ENCODE data around the gene ARL16.

Gene ARL16

DNA sequence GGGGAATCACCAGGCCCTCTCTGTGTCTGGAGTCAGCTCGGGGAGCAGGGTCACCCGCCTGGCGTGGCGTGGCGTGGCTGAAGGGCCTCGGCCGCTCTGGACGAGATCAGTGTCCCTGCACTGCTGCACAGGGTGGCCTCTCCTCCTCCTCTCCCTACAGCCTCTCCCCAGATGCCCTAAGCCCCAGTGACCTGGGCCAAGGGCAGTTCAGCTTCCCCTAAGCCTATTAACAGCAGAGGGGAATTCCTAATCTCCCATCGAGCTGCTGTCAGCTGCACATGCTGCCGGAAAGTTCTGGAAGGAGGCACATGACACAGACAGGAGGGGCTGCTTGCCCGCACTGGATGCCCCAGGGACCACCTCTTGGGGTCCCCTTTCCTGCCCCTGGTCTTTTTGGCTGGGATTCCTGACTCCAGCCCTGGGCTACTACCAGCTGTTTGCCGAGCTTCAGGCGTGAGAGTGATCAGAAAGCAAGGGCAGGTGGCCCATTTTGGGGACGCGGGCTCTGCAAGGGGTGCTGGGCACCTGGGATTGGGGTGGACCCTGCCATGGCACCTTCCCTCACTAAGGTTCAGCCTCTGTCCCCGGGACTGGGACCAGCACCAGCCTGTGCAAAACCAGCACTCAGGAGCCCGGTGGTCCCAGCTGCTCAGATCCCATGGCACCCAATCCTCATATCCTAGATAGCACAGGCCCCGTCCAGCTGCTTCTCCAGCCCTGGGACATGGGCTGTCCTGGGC is 28.0 kb downstream of the ARL16 start:
- WGBS (ENCODE audit: extremely low coverage, insufficient coverage, low lambda C conversion rate): no CpG with 5 or more reads among the region's 18 CpGs

DNA sequence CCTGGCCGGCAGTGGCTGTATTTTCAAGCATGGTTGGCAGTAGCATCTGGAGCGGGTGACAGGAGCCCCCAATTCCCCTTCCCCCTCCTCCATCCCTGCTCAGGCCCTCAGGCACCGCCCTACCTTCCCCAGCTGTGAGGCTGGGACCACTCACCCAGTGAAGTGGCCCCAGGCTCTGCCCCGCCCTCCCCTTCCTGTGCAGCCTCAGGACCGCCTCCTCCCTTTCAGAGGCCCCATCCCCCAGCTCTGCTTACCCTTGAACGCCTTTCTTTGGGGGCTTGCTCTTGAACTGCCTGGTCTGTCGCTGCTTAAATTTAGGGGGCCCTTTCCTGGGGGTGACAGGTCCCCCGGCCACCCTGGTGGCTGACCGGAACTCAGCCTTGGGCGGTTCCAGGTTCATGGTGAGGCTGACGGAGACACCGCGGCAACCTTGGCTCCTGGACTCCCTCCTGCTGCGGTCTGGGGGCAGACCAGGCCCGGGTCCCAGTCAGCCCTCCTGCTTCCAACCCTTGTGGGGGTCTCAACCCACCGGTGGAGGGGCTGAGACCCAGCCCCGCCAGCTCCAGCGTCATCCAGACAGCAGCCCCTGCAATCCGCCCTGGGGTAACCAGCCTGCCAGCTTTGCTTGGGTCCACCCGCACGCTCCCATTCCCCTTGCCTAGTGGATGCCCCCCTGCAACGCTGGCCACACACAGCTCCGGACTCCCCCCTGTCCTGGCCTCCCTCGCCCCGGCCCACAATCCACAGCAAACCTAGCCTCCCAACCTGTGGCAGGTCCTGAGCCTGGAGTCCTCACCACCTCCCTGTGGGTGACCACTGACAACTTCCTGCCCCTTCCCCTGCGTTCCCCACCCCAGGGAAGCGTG is 30.5 kb downstream of the ARL16 start:
- Histone ChIP-seq H3K56ac (ENCODE audit: low read length) (peak overlapping the region; percentile 83), H3K4me3 (ENCODE audit: low read length) (no peak overlapping the region), H3K23ac (ENCODE audit: low read length) (no peak overlapping the region), H3K4ac (ENCODE audit: low read depth, low read length) (peak overlapping the region; percentile 66), H4K5ac (ENCODE audit: low read length) (no peak overlapping the region), H3K9ac (ENCODE audit: low read length) (peak overlapping the region; percentile 56), H2AK5ac (ENCODE audit: low read length) (no peak overlapping the region), H3K79me1 (ENCODE audit: low read length) (no peaks in the 10 kb centered on the region), H2BK5ac (ENCODE audit: low read length) (peak overlapping the region; percentile 81), H4K8ac (ENCODE audit: low read depth, low read length) (no peak overlapping the region), H3K4me1 (ENCODE audit: control insufficient read depth, low read depth, low read length) (peaks cover 4% of the 10 kb centered on the region), H3K18ac (ENCODE audit: low read length) (peak overlapping the region; percentile 19), H3K79me2 (ENCODE audit: control insufficient read depth, insufficient read depth, low read length) (no peaks in the 10 kb centered on the region), H3K36me3 (ENCODE audit: control insufficient read depth, insufficient read depth, low read length) (no peaks in the 10 kb centered on the region), H3K27me3 (ENCODE audit: insufficient read depth, low read length, poor library complexity) (peaks cover 5% of the 10 kb centered on the region), H2BK120ac (ENCODE audit: low read depth, low read length) (no peak overlapping the region), H2BK15ac (replicated peaks; ENCODE audit: low read depth) (no peak overlapping the region), H3K27ac (ENCODE audit: low read depth, low read length) (no peak overlapping the region), H3K4me2 (ENCODE audit: low read length) (peak overlapping the region; percentile 19)
- peak; percentile 44 for DNase-seq
- no CpG with 5 or more reads among the region's 27 CpGs for WGBS (ENCODE audit: extremely low coverage, insufficient coverage, low lambda C conversion rate)

More for the DNA sequence above, 28.0 kb downstream of the ARL16 start:
- no peak for DNase-seq
- no peak overlapping the region for H2BK120ac ChIP-seq (ENCODE audit: low read depth, low read length)
- H3K36me3 ChIP-seq (ENCODE audit: control insufficient read depth, insufficient read depth, low read length): no peaks in the 10 kb centered on the region
- no peak overlapping the region for H3K23ac ChIP-seq (ENCODE audit: low read length)
- no peak overlapping the region for H3K4ac ChIP-seq (ENCODE audit: low read depth, low read length)
- H3K27ac ChIP-seq (ENCODE audit: low read depth, low read length): no peak overlapping the region
- no peak overlapping the region for H2AK5ac ChIP-seq (ENCODE audit: low read length)
- H3K18ac ChIP-seq (ENCODE audit: low read length): no peak overlapping the region
- no peak overlapping the region for H3K4me2 ChIP-seq (ENCODE audit: low read length)
- no peaks in the 10 kb centered on the region for H3K79me1 ChIP-seq (ENCODE audit: low read length)
- H3K4me1 ChIP-seq (ENCODE audit: control insufficient read depth, low read depth, low read length): peaks cover 4% of the 10 kb centered on the region
- H3K56ac ChIP-seq (ENCODE audit: low read length): no peak overlapping the region
- H3K9ac ChIP-seq (ENCODE audit: low read length): no peak overlapping the region
- no peak overlapping the region for H4K8ac ChIP-seq (ENCODE audit: low read depth, low read length)
- H2BK15ac ChIP-seq (replicated peaks; ENCODE audit: low read depth): no peak overlapping the region
- no peak overlapping the region for H3K4me3 ChIP-seq (ENCODE audit: low read length)
- H2BK5ac ChIP-seq (ENCODE audit: low read length): no peak overlapping the region
- H3K27me3 ChIP-seq (ENCODE audit: insufficient read depth, low read length, poor library complexity): no peaks in the 10 kb centered on the region
- H3K79me2 ChIP-seq (ENCODE audit: control insufficient read depth, insufficient read depth, low read length): no peaks in the 10 kb centered on the region
- H4K5ac ChIP-seq (ENCODE audit: low read length): no peak overlapping the region

DNA sequence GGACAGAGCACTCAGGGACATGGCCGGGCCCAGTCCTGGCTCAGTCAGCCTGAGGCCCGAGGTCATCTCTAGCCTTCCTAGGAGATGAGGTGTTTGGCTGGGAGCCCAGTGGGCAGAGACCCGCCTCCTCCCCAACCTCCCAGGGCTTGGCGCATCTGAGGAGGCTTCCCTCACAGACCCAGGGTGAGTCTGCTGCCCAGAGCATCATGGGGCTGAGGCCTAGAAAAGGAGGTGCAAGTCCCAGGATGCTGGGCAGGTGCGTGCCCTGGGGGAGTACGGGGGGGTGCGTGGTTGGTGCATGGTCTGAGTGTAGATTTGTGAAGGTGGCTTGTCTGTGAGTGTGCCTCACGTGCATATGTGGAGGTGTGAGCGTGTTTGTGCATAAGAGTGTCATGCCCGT is 31.9 kb downstream of the ARL16 start:
- Histone ChIP-seq H3K4ac (ENCODE audit: low read depth, low read length) (no peak overlapping the region), H3K27me3 (ENCODE audit: insufficient read depth, low read length, poor library complexity) (peaks cover 5% of the 10 kb centered on the region), H3K79me2 (ENCODE audit: control insufficient read depth, insufficient read depth, low read length) (no peaks in the 10 kb centered on the region), H3K4me1 (ENCODE audit: control insufficient read depth, low read depth, low read length) (peaks cover 4% of the 10 kb centered on the region), H3K4me2 (ENCODE audit: low read length) (no peak overlapping the region), H2BK120ac (ENCODE audit: low read depth, low read length) (no peak overlapping the region), H2BK5ac (ENCODE audit: low read length) (no peak overlapping the region), H2BK15ac (replicated peaks; ENCODE audit: low read depth) (no peak overlapping the region), H3K27ac (ENCODE audit: low read depth, low read length) (no peak overlapping the region), H3K23ac (ENCODE audit: low read length) (no peak overlapping the region), H3K56ac (ENCODE audit: low read length) (no peak overlapping the region), H4K5ac (ENCODE audit: low read length) (no peak overlapping the region), H3K18ac (ENCODE audit: low read length) (no peak overlapping the region), H4K8ac (ENCODE audit: low read depth, low read length) (no peak overlapping the region), H3K9ac (ENCODE audit: low read length) (no peak overlapping the region), H3K79me1 (ENCODE audit: low read length) (no peaks in the 10 kb centered on the region), H2AK5ac (ENCODE audit: low read length) (no peak overlapping the region), H3K4me3 (ENCODE audit: low read length) (no peak overlapping the region), H3K36me3 (ENCODE audit: control insufficient read depth, insufficient read depth, low read length) (no peaks in the 10 kb centered on the region)
- DNase-seq: no peak
- WGBS (ENCODE audit: extremely low coverage, insufficient coverage, low lambda C conversion rate): no CpG with 5 or more reads among the region's 10 CpGs

DNA sequence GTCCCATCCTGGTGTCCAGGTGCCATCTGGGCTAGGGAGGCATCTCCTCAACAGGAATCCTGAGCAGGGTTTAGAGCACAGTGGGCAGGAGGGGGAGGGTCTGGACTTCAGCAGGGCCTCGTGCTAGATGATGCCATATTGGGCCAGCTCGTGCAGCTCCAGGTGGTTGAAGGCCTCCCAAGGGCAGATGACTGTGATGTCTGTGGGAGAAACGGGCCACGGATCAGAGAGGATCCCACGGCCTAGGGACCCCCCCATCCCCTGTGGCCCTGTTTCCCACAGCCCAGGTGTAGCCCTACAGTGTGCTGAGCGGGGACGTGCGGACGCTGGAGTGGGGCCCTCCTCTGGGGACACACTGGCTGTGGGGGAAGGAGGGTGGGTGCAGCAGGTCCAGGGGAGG is 32.6 kb downstream of the ARL16 start:
- H4K5ac ChIP-seq (ENCODE audit: low read length): no peak overlapping the region
- no peak overlapping the region for H3K18ac ChIP-seq (ENCODE audit: low read length)
- H3K36me3 ChIP-seq (ENCODE audit: control insufficient read depth, insufficient read depth, low read length): no peaks in the 10 kb centered on the region
- H2AK5ac ChIP-seq (ENCODE audit: low read length): no peak overlapping the region
- H4K8ac ChIP-seq (ENCODE audit: low read depth, low read length): no peak overlapping the region
- DNase-seq: no peak
- WGBS (ENCODE audit: extremely low coverage, insufficient coverage, low lambda C conversion rate): no CpG with 5 or more reads among the region's 9 CpGs
- H3K56ac ChIP-seq (ENCODE audit: low read length): no peak overlapping the region
- H3K79me2 ChIP-seq (ENCODE audit: control insufficient read depth, insufficient read depth, low read length): no peaks in the 10 kb centered on the region
- no peak overlapping the region for H3K23ac ChIP-seq (ENCODE audit: low read length)
- H3K4me1 ChIP-seq (ENCODE audit: control insufficient read depth, low read depth, low read length): peaks cover 4% of the 10 kb centered on the region
- H2BK120ac ChIP-seq (ENCODE audit: low read depth, low read length): no peak overlapping the region
- no peak overlapping the region for H3K27ac ChIP-seq (ENCODE audit: low read depth, low read length)
- no peak overlapping the region for H3K4ac ChIP-seq (ENCODE audit: low read depth, low read length)
- H2BK5ac ChIP-seq (ENCODE audit: low read length): no peak overlapping the region
- no peak overlapping the region for H2BK15ac ChIP-seq (replicated peaks; ENCODE audit: low read depth)
- no peaks in the 10 kb centered on the region for H3K79me1 ChIP-seq (ENCODE audit: low read length)
- no peak overlapping the region for H3K9ac ChIP-seq (ENCODE audit: low read length)
- peaks cover 5% of the 10 kb centered on the region for H3K27me3 ChIP-seq (ENCODE audit: insufficient read depth, low read length, poor library complexity)
- no peak overlapping the region for H3K4me3 ChIP-seq (ENCODE audit: low read length)
- no peak overlapping the region for H3K4me2 ChIP-seq (ENCODE audit: low read length)

DNA sequence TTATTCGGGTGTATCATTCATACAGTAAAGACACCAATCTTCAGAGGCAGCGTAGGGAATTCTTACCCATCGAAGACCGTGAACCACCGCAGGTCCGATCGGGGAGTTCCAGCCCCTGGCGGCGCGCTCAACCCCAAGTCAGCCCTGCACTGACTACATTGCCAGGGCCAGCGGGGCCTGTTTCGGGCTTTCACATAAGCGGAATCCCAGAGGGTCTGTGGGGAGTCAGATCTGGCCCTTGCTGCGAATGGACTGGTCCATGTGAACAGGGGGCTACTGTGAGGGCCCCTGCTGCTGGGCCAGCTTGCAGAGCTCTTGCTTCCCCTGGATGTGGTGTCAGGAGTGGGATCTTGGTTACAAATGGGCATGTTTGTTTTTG is 34.9 kb downstream of the ARL16 start:
- H3K56ac ChIP-seq (ENCODE audit: low read length): peak overlapping the region; percentile 78
- H3K27ac ChIP-seq (ENCODE audit: low read depth, low read length): no peak overlapping the region
- H4K8ac ChIP-seq (ENCODE audit: low read depth, low read length): no peak overlapping the region
- H3K4me3 ChIP-seq (ENCODE audit: low read length): no peak overlapping the region
- H3K27me3 ChIP-seq (ENCODE audit: insufficient read depth, low read length, poor library complexity): peaks cover 5% of the 10 kb centered on the region
- no peaks in the 10 kb centered on the region for H3K79me1 ChIP-seq (ENCODE audit: low read length)
- DNase-seq: no peak
- no peak overlapping the region for H3K4me2 ChIP-seq (ENCODE audit: low read length)
- no peak overlapping the region for H3K23ac ChIP-seq (ENCODE audit: low read length)
- H3K4ac ChIP-seq (ENCODE audit: low read depth, low read length): no peak overlapping the region
- no peak overlapping the region for H2BK120ac ChIP-seq (ENCODE audit: low read depth, low read length)
- no peak overlapping the region for H3K18ac ChIP-seq (ENCODE audit: low read length)
- H3K4me1 ChIP-seq (ENCODE audit: control insufficient read depth, low read depth, low read length): peaks cover 4% of the 10 kb centered on the region
- no peak overlapping the region for H2AK5ac ChIP-seq (ENCODE audit: low read length)
- no CpG with 5 or more reads among the region's 14 CpGs for WGBS (ENCODE audit: extremely low coverage, insufficient coverage, low lambda C conversion rate)
- H3K9ac ChIP-seq (ENCODE audit: low read length): peak overlapping the region; percentile 53
- no peak overlapping the region for H4K5ac ChIP-seq (ENCODE audit: low read length)
- no peak overlapping the region for H2BK15ac ChIP-seq (replicated peaks; ENCODE audit: low read depth)
- no peaks in the 10 kb centered on the region for H3K36me3 ChIP-seq (ENCODE audit: control insufficient read depth, insufficient read depth, low read length)
- H3K79me2 ChIP-seq (ENCODE audit: control insufficient read depth, insufficient read depth, low read length): no peaks in the 10 kb centered on the region
- H2BK5ac ChIP-seq (ENCODE audit: low read length): no peak overlapping the region
